Stomach (tissue), 9 donors: ENCODE data around the gene CD96. TPM values are rescaled to one million over a fixed set of nuclear protein-coding genes. Genes with fewer than 3 reads are reported as not detected.

Source experiments
- DNase-seq, 2 donors: peaks; one replicate each; pipeline versions ENCODE4 v3.0.0 to v3.0.0-alpha.2; 2013 to 2019
- H3K27ac ChIP-seq, 5 donors: fragments of 200-600 bp in 4 of 5; sonication (generic) in 4 of 5; one replicate each; pipeline ENCODE4 v1.5.1; 2013 to 2019; ENCODE audit warnings: mild to moderate bottlenecking in 1 of 5, moderate library complexity in 1 of 5
- H3K27me3 ChIP-seq, 3 donors: fragments of 200-600 bp; sonication (generic); one replicate each; pipeline ENCODE4 v1.5.1; 2017 to 2019; ENCODE audit warnings: mixed run types in 1 of 3
- H3K36me3 ChIP-seq, 4 donors: fragments of 200-600 bp; sonication (generic); 1 replicate in 3 of 4; 2 replicates in 1 of 4; pipeline ENCODE4 v1.5.1; 2016 to 2019
- H3K4me1 ChIP-seq, 4 donors: fragments of 200-600 bp; sonication (generic); one replicate each; pipeline ENCODE4 v1.5.1; 2016 to 2019
- H3K4me3 ChIP-seq, 4 donors: fragments of 200-600 bp; sonication (generic) in 3 of 4; one replicate each; pipeline ENCODE4 v1.5.1; 2016 to 2019; ENCODE audit warnings: mild to moderate bottlenecking in 1 of 4
- H3K9me3 ChIP-seq, 4 donors: fragments of 200-600 bp; sonication (generic); one replicate each; pipeline ENCODE4 v1.5.1; 2016 to 2019
- EP300 ChIP-seq: sonication (generic); formaldehyde crosslinking; IDR thresholded peaks from one replicate; pipeline ENCODE4 v1.6.1; 2017; ENCODE audit warnings: antibody characterized with exemption
- POLR2A ChIP-seq, 4 donors: fragments of 450-650 bp; IDR thresholded peaks; one replicate each; pipeline ENCODE4 v1.6.1; 2016; ENCODE audit warnings: antibody characterized with exemption in 4 of 4, control low read depth in 2 of 4, mild to moderate bottlenecking in 1 of 4, moderate library complexity in 1 of 4
- POLR2AphosphoS5 ChIP-seq, 3 donors: sonication (generic); formaldehyde crosslinking; IDR thresholded peaks; one replicate each; pipeline ENCODE4 v1.6.1; 2016; ENCODE audit warnings: antibody characterized with exemption in 3 of 3
- WGBS, 5 donors: extraction: QIAGEN DNeasy Blood & Tissue Kit in 3 of 5; methylation state at CpG; one replicate each; pipeline versions ENCODE4 v1.1.5 to v1.1.7; 2013 to 2018; 5-methylcytosine and 5-hydroxymethylcytosine counted together
- intact Hi-C: fragments of 100-400 bp; cut with DNase I; formaldehyde crosslinking; loops from one replicate; pipeline ENCODE4 v1.15.1; 2023; ENCODE audit warnings: low total_unique reads
- polyA plus RNA-seq, 3 donors: library from polyadenylated mRNA; stranded (reverse); fragments of 200-250 nt; gene quantifications; one replicate each; pipeline ENCODE4 v1.2.3, GENCODE V29; 2013
- total RNA-seq, 5 donors: library from RNA; depleted of rRNA; stranded (reverse); fragments of >200 nt; gene quantifications; one replicate each; pipeline versions ENCODE4 v1.1.0 to v1.2.3, GENCODE V29; 2014 to 2016
- TF ChIP-seq, protein P1 (sequence below), 7 experiments: fragments of 450-650 bp in 4 of 7; fragments of 200-600 bp in 3 of 7; sonication (generic) in 3 of 7; IDR thresholded peaks; one replicate each; pipeline ENCODE4 v1.5.1; 2016 to 2019; ENCODE audit warnings: antibody characterized with exemption in 7 of 7, control low read depth in 2 of 7, mild to moderate bottlenecking in 1 of 7
- donor health status: healthy with polysubstance abuse.
- donor health status: Bipolar disorder and iron deficiency.
- donor health status: healthy.

CD96 gene
- total and polyA plus RNA-seq, 8 donors: 0.19 to 57.2 (median 5.7) TPM

DNA sequence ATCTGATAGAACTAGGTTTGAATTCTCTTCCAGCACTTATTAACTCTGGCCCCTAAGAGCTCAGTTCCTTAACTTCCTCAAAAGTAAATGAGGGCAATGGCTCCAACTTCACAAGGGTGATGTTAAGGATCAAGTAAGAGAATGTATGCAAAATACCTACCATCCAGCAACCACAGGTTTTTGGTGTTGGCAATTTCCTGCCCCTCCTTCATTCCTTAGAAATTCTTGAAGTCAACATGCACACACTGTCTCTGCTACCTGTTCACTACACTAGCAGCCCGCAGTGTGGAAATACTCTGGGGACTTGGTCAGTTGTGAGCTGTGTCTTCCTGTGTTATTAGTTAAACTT lies 48.1 kb downstream of the CD96 start:
- Histone ChIP-seq H3K4me1 (peaks cover 0 to 6% (median 0%) of the 10 kb centered on the region in 4 donors), H3K4me3 (no peak overlapping the region), H3K27ac (no peak overlapping the region), H3K36me3 (no peaks in the 10 kb centered on the region), H3K9me3 (no peaks in the 10 kb centered on the region), H3K27me3 (no peaks in the 10 kb centered on the region)
- intact Hi-C loops: no loop called here
- DNase-seq: no peak
- TF ChIP-seq POLR2AphosphoS5 (IDR thresholded peaks at IDR 0.05) (no peak), EP300 (no peak), POLR2A (IDR thresholded peaks at IDR 0.05) (no peak)
- TF ChIP-seq, protein P1, sequence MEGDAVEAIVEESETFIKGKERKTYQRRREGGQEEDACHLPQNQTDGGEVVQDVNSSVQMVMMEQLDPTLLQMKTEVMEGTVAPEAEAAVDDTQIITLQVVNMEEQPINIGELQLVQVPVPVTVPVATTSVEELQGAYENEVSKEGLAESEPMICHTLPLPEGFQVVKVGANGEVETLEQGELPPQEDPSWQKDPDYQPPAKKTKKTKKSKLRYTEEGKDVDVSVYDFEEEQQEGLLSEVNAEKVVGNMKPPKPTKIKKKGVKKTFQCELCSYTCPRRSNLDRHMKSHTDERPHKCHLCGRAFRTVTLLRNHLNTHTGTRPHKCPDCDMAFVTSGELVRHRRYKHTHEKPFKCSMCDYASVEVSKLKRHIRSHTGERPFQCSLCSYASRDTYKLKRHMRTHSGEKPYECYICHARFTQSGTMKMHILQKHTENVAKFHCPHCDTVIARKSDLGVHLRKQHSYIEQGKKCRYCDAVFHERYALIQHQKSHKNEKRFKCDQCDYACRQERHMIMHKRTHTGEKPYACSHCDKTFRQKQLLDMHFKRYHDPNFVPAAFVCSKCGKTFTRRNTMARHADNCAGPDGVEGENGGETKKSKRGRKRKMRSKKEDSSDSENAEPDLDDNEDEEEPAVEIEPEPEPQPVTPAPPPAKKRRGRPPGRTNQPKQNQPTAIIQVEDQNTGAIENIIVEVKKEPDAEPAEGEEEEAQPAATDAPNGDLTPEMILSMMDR (IDR thresholded peaks at IDR 0.05): no peak
- 90 to 100% (median 97%) methylated on average over 1 of the region's 1 CpG for WGBS, 5 donors

DNA sequence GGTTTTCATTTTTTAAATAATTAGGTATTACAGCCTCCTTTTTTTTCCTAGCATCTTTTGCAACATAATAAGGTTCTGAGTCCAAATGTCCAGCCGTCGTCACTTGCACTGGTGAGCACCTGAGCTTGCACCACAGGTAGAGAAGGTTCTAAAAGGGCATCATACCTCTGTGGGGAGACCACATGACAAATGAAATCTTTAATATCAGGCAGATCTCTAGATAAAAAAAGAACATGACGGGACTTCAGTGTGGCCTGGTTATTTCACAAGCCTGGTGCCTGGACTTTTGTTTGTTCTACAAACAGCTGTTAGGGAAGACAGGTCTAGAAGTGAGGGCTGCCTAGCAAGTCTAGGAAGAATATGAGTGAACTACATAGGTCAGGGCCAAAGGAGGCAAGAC lies 49.6 kb downstream of the CD96 start:
- Histone ChIP-seq H3K27ac (no peak overlapping the region), H3K4me1 (peaks cover 0 to 6% (median 0%) of the 10 kb centered on the region in 4 donors), H3K4me3 (no peak overlapping the region), H3K36me3 (no peaks in the 10 kb centered on the region), H3K9me3 (no peaks in the 10 kb centered on the region), H3K27me3 (no peaks in the 10 kb centered on the region)
- intact Hi-C loops: no loop called here
- TF ChIP-seq, protein P1 (IDR thresholded peaks at IDR 0.05): no peak
- TF ChIP-seq POLR2AphosphoS5 (IDR thresholded peaks at IDR 0.05) (no peak), POLR2A (IDR thresholded peaks at IDR 0.05) (no peak), EP300 (no peak)
- WGBS, 5 donors: 73 to 84% (median 77%) methylated on average over 3 of the region's 3 CpGs
- DNase-seq: no peak

DNA sequence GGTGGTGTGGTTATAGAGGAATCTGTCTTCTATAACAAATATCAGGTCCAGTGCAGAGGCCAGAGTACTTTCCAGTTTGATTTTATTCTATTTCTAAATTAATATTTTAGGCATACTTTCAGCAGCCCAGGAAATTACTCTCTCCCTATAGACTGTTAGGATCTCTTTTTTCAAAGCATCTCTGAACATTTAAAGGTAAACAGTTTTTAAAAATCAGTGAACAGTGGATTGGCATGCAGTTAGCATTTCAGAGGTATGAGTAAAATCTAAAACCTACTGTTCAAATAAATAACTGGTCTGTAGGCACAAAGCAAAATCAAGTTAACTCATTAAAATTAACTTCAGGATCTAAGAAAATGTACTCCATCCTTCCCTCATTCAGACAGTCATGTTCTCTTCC lies 50.1 kb downstream of the CD96 start:
- TF ChIP-seq POLR2AphosphoS5 (IDR thresholded peaks at IDR 0.05): no peak
- TF ChIP-seq, protein P1 (IDR thresholded peaks at IDR 0.05): no peak
- TF ChIP-seq POLR2A (IDR thresholded peaks at IDR 0.05): no peak
- TF ChIP-seq EP300: no peak
- H3K4me1 ChIP-seq: peaks cover 0 to 6% (median 0%) of the 10 kb centered on the region in 4 donors
- no peaks in the 10 kb centered on the region for H3K9me3 ChIP-seq
- intact Hi-C loops: no loop called here
- no peak for DNase-seq
- no peaks in the 10 kb centered on the region for H3K36me3 ChIP-seq
- H3K4me3 ChIP-seq: no peak overlapping the region
- no peaks in the 10 kb centered on the region for H3K27me3 ChIP-seq
- no peak overlapping the region for H3K27ac ChIP-seq

DNA sequence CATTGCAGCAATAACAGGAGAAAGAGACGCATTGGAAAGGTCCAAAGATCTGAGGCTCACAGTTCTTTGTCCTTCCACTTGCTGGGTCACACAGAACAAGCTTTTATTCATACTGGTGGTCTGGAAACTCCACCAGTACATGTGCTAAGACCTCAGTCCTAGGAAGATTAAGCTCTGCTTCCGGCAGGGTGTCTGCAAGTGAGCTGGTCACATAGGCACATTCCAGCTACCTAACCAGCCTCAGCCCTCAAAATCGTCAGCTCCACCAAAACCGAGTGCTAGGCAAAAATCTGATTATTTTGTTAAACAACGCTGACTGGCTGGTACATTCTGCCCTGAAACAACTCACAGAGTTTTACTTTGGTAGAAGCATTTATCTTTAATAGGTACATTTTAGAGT lies 50.9 kb downstream of the CD96 start:
- H3K36me3 ChIP-seq: no peaks in the 10 kb centered on the region
- DNase-seq: no peak
- H3K27ac ChIP-seq: no peak overlapping the region
- H3K4me3 ChIP-seq: no peak overlapping the region
- no peaks in the 10 kb centered on the region for H3K9me3 ChIP-seq
- intact Hi-C loops: no loop called here
- 33 to 63% (median 47%) methylated on average over 5 of the region's 5 CpGs for WGBS, 5 donors
- H3K4me1 ChIP-seq: peaks cover 0 to 6% (median 0%) of the 10 kb centered on the region in 4 donors
- no peaks in the 10 kb centered on the region for H3K27me3 ChIP-seq
- TF ChIP-seq POLR2AphosphoS5 (IDR thresholded peaks at IDR 0.05) (no peak), EP300 (no peak), POLR2A (IDR thresholded peaks at IDR 0.05) (no peak)
- TF ChIP-seq, protein P1 (IDR thresholded peaks at IDR 0.05): no peak
